Smooth muscle cell (in vitro differentiated cells): ENCODE measurements around the gene GRHL3. TPM values are rescaled to one million over a fixed set of nuclear protein-coding genes. Genes with fewer than 3 reads are reported as not detected.

ENCODE experiments used
- DNase-seq: peaks from one replicate; lab custom pipeline; 2025; ENCODE audit not compliant: unreplicated experiment; lab: John Stamatoyannopoulos, UW
- H2AFZ ChIP-seq: fragments of 200-600 bp; sonication (generic); 2 replicates; pipeline ENCODE4 v1.6.0; 2016; ENCODE audit warnings: antibody characterized with exemption, low read depth, mild to moderate bottlenecking
- H3F3A ChIP-seq: fragments of 200-600 bp; sonication (generic); 2 replicates; pipeline ENCODE4 v1.6.0; 2017; ENCODE audit warnings: antibody characterized with exemption, low read depth
- H3K27ac ChIP-seq: fragments of 200-600 bp; sonication (generic); 2 replicates; pipeline ENCODE4 v1.5.1; 2016; ENCODE audit warnings: low read depth, mild to moderate bottlenecking
- H3K27me3 ChIP-seq: fragments of 200-600 bp; sonication (generic); 2 replicates; pipeline ENCODE4 v1.6.1; 2016; ENCODE audit warnings: low read depth, mild to moderate bottlenecking
- H3K36me3 ChIP-seq: fragments of 200-600 bp; sonication (generic); 2 replicates; pipeline ENCODE4 v1.5.1; 2016; ENCODE audit warnings: low read depth
- H3K4me1 ChIP-seq: fragments of 200-600 bp; sonication (generic); 2 replicates; pipeline ENCODE4 v1.5.1; 2016; ENCODE audit warnings: low read depth
- H3K4me2 ChIP-seq: fragments of 200-600 bp; sonication (generic); 2 replicates; pipeline ENCODE4 v1.6.0; 2016; ENCODE audit warnings: mild to moderate bottlenecking
- H3K4me3 ChIP-seq: fragments of 200-600 bp; sonication (generic); 2 replicates; pipeline ENCODE4 v1.5.1; 2016; ENCODE audit warnings: mild to moderate bottlenecking
- H3K79me2 ChIP-seq: fragments of 200-600 bp; sonication (generic); 2 replicates; pipeline ENCODE4 v1.6.0; 2016; ENCODE audit warnings: low read depth, mild to moderate bottlenecking
- H3K9ac ChIP-seq: fragments of 200-600 bp; sonication (generic); 2 replicates; pipeline ENCODE4 v1.6.0; 2016; ENCODE audit warnings: low read depth
- H3K9me3 ChIP-seq: fragments of 200-600 bp; sonication (generic); replicated peaks from 2 replicates; pipeline ENCODE4 v1.5.1; 2016; ENCODE audit warnings: low read depth
- H4K20me1 ChIP-seq: fragments of 200-600 bp; sonication (generic); 2 replicates; pipeline ENCODE4 v1.6.0; 2016; ENCODE audit warnings: low read depth
- CTCF ChIP-seq: fragments of 200-600 bp; sonication (generic); IDR thresholded peaks from 2 replicates; pipeline ENCODE4 v1.5.1; 2017; ENCODE audit warnings: borderline replicate concordance, mild to moderate bottlenecking, antibody characterized with exemption; ENCODE audit not compliant: insufficient read depth, poor library complexity, severe bottlenecking
- WGBS: methylation state at CpG from one replicate; pipeline ENCODE4 v1.1.7; 2016; ENCODE audit warnings: low lambda C conversion rate; 5-methylcytosine and 5-hydroxymethylcytosine counted together
- polyA plus RNA-seq: library from polyadenylated mRNA; unstranded; fragments of >200 nt; fragmentation: Nextera tagmentation; extraction: Ambion mirVana; gene quantifications from 2 replicates; pipeline ENCODE4 v1.2.1, GENCODE V29; 2016
- total RNA-seq: library from RNA; depleted of rRNA; stranded (reverse); fragments of >200 nt; gene quantifications from 2 replicates; pipeline ENCODE4 v1.2.3, GENCODE V29; 2014

The GRHL3 gene
- total and polyA plus RNA-seq, 2 experiments from 2014 or later, result 0.87 to 10.5 TPM

DNA sequence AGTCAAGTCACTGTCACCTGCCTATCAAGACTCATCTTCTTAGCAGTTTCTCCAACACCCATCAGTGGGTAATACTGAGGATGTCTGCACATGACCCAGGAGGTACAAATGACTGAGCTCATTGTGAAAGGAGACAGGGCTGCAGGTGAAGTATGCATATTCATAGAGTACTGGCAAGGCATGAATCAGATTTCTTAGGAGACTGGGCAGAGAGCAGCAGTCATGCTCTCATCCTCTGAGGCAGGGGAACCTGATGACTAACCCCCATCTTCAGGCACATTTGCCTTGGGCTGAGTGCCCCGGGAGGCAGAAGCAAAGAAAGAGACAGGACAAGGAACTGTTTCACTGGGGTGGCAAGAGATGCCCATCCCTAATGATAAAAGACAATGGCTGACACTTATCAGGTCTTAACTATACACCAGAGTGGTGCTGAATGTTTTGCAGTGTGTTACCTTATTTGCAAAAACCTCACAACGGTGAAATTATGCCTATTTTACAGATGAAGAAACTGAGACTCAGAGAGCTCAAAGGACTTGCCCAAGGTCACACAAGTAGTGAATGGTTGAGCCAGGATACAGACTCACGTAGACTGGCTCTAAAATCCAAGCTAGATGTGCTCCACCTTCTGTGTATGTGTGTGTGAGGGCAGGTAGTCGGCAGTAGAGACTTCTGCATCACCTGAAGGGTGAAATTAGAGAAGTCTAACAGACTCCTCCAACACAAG lies 9.2 kb upstream of the GRHL3 start:
- H3K4me1 ChIP-seq, result peaks cover 16% of the 10 kb centered on the region
- H3K9ac ChIP-seq, result no peak overlapping the region
- H3K27me3 ChIP-seq, result peaks cover 3% of the 10 kb centered on the region
- no peaks in the 10 kb centered on the region for H3K9me3 ChIP-seq
- 81% methylated on average over 4 of the region's 4 CpGs for WGBS
- no peaks in the 10 kb centered on the region for H3K79me2 ChIP-seq
- H3K36me3 ChIP-seq, result no peaks in the 10 kb centered on the region
- no peak overlapping the region for H2AFZ ChIP-seq
- no peak overlapping the region for H3K27ac ChIP-seq
- H3F3A ChIP-seq, result no peaks in the 10 kb centered on the region
- H4K20me1 ChIP-seq, result no peaks in the 10 kb centered on the region
- H3K4me3 ChIP-seq, result no peak overlapping the region
- no peak for TF ChIP-seq CTCF
- no peak overlapping the region for H3K4me2 ChIP-seq
- no peak for DNase-seq

DNA sequence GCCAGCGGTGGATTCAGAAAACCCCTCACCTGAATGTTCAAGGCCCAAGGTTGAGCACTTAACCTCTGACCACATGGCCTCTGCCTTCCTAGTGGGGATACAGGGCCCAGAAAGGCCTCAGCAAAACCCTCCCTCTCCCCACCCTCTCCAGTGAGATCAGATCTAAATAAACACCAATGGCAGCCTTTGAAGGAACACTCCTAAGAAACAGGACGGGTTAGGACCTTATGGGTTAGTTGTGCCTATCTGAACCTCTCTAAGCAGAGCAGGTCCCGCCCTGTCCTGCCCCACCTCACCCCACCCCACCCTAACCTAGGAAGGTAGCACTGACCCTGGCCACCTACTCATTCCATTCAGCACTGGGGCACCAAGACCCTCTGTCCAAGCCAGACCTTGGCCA lies 7.9 kb upstream of the GRHL3 start:
- no peak for TF ChIP-seq CTCF
- Histone ChIP-seq H3K9me3 (no peaks in the 10 kb centered on the region), H3K27ac (no peak overlapping the region), H3K9ac (no peak overlapping the region), H2AFZ (no peak overlapping the region), H3K27me3 (no peaks in the 10 kb centered on the region), H3K36me3 (no peaks in the 10 kb centered on the region), H3K79me2 (no peaks in the 10 kb centered on the region), H3K4me1 (peaks cover 12% of the 10 kb centered on the region), H3K4me2 (no peak overlapping the region), H3F3A (no peaks in the 10 kb centered on the region), H3K4me3 (no peak overlapping the region), H4K20me1 (no peaks in the 10 kb centered on the region)
- 91% methylated on average over 3 of the region's 3 CpGs for WGBS
- no peak for DNase-seq

- no peaks in the 10 kb centered on the region for H3K27me3 ChIP-seq
- no peaks in the 10 kb centered on the region for H3K36me3 ChIP-seq
- 89% methylated on average over 1 of the region's 1 CpG for WGBS
- H3K27ac ChIP-seq, result no peak overlapping the region
- H3F3A ChIP-seq, result no peaks in the 10 kb centered on the region
- no peak for DNase-seq
- H3K4me1 ChIP-seq, result peaks cover 12% of the 10 kb centered on the region
- no peak overlapping the region for H2AFZ ChIP-seq
- H3K4me2 ChIP-seq, result no peak overlapping the region
- TF ChIP-seq CTCF, result no peak
- H3K9ac ChIP-seq, result no peak overlapping the region
- no peaks in the 10 kb centered on the region for H3K79me2 ChIP-seq
- H4K20me1 ChIP-seq, result no peaks in the 10 kb centered on the region
- no peak overlapping the region for H3K4me3 ChIP-seq
- no peaks in the 10 kb centered on the region for H3K9me3 ChIP-seq
Observed at GRCh38 chr1:24311741-24312140, 7.4 kb upstream of the GRHL3 start.

DNA sequence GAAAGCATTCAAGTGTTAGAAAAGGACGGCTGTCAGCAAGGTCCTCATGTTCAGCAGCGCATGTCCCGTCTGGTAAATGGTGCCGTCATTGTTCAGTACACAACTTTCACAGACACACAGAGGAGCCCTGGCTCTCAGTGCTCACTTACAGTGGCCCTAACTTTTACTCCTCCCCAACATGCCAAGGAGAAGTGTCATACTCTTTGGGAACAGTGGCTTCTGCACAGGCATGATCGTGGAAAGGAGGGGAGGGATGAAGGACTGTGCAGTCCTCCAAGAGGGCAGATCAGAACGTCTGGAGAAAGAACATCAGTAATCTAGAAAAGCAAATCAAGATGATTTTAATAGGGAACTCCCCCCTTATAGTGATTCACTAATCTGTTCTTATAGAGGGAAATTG lies 3.8 kb upstream of the GRHL3 start:
- H3K27ac ChIP-seq, result no peak overlapping the region
- H3F3A ChIP-seq, result peaks cover 4% of the 10 kb centered on the region
- no peaks in the 10 kb centered on the region for H4K20me1 ChIP-seq
- no peak overlapping the region for H2AFZ ChIP-seq
- H3K4me2 ChIP-seq, result no peak overlapping the region
- no peaks in the 10 kb centered on the region for H3K9me3 ChIP-seq
- H3K79me2 ChIP-seq, result no peaks in the 10 kb centered on the region
- no peaks in the 10 kb centered on the region for H3K36me3 ChIP-seq
- H3K4me3 ChIP-seq, result no peak overlapping the region
- no peak overlapping the region for H3K9ac ChIP-seq
- H3K4me1 ChIP-seq, result peaks cover 20% of the 10 kb centered on the region
- no peak for TF ChIP-seq CTCF
- no peak for DNase-seq
- WGBS, result 57% methylated on average over 6 of the region's 6 CpGs
- H3K27me3 ChIP-seq, result no peaks in the 10 kb centered on the region
